ENCODE data around the gene KIF3A.

GRCh38 chr5:132764051-132764450 is 26.7 kb upstream of the KIF3A start:
- TF ChIP-seq POLR2A (IDR thresholded peaks at IDR 0.05) (no peak), CTCF (IDR thresholded peaks at IDR 0.05) (no peak)
